ENCODE data around the gene CASZ1. TPM values are rescaled to one million over a fixed set of nuclear protein-coding genes. Genes with fewer than 3 reads are reported as not detected.

Gene CASZ1
- total and polyA plus RNA-seq, 9 of the 15 experiments (the other 6 are each of a cell fraction or from before 2014, with no cell fraction given), result 0.01 to 4.0 (median 0.76) TPM; not detected in 1

GRCh38 chr1:10643607-10644306 lies 152.7 kb downstream of the CASZ1 start (continued):
- no peak for TF ChIP-seq ZMIZ1 (IDR thresholded peaks at IDR 0.05; ENCODE audit: low read depth in 2 of 2, low read length in 2 of 2)

GRCh38 chr1:10642403-10643080 lies 153.9 kb downstream of the CASZ1 start:
- Histone ChIP-seq H4K20me1 (replicated peaks; ENCODE audit: control insufficient read depth, insufficient read depth, low read length) (peaks cover 16% of the 10 kb centered on the region), H3K9me3 (replicated peaks; ENCODE audit: control insufficient read depth, insufficient read depth, low read depth, low read length) (no peaks in the 10 kb centered on the region), H3K79me2 (ENCODE audit: control insufficient read depth, insufficient read depth, low read length) (no peaks in the 10 kb centered on the region), H3K9me1 (ENCODE audit: control insufficient read depth, insufficient read depth, low read length) (no peaks in the 10 kb centered on the region), H3K4me1 (replicated peaks in 1 of 2; ENCODE audit: control insufficient read depth in 2 of 2, insufficient read depth in 2 of 2, low read length in 2 of 2) (peaks cover 0 to 66% of the 10 kb centered on the region in 2 experiments; a peak in 3 of 5 replicates), H3K4me2 (ENCODE audit: insufficient read depth, low read length) (no peak overlapping the region), H3K9ac (ENCODE audit: insufficient read depth in 1 of 2, low read depth in 2 of 2, low read length in 2 of 2) (0 out of 4 replicates have a peak overlapping the region, but pooled peaks of 1 of the 2 experiments have one; percentile 40), H3K36me3 (ENCODE audit: control insufficient read depth, insufficient read depth, low read length) (no peaks in the 10 kb centered on the region), H3K27ac (ENCODE audit: extremely low read depth, low read depth, low read length) (no peak overlapping the region), H3K27me3 (ENCODE audit: control insufficient read depth in 2 of 2, insufficient read depth in 2 of 2, low read length in 2 of 2) (peaks cover 16 to 44% of the 10 kb centered on the region in 2 experiments; a peak in 4 of 5 replicates), H2AFZ (ENCODE audit: low read depth, low read length) (no peak overlapping the region), H3K4me3 (no peak overlapping the region)
- DNase-seq (ENCODE audit: extremely low read depth in 1 of 4, low spot score in 3 of 4) (no peak), ATAC-seq (no peak), FAIRE-seq (no peak)
- no TSS peak for BruUV-seq (replicated peaks)
- intact Hi-C loops (cut with micrococcal nuclease), result no loop called here
- 20% methylated on average over 24 of the region's 31 CpGs for WGBS (ENCODE audit: insufficient coverage, low coverage, missing lambda C conversion rate)
- POLR2A ChIA-PET, result interaction anchor here (0.5 kb wide), 1 partner anchor 12 kb away, joined by 3 read pairs; no protein-coding TSS in a partner anchor
- in situ Hi-C loops (cut with MboI), result no loop called here
- CTCF ChIA-PET (ENCODE audit: low intra/inter-chr PET ratio), result interaction anchor here (0.6 kb wide), 1 partner anchor 1302 kb away, joined by 4 read pairs; no protein-coding TSS in a partner anchor
- TF ChIP-seq ATF6 (CRISPR knock-in tag; IDR thresholded peaks at IDR 0.05) (no peak), SLC30A9 (CRISPR knock-in tag; IDR thresholded peaks at IDR 0.05) (no peak), CXXC5 (CRISPR knock-in tag; IDR thresholded peaks at IDR 0.05) (no peak), PATZ1 (CRISPR knock-in tag; IDR thresholded peaks at IDR 0.05; ENCODE audit: borderline replicate concordance) (no peak), PPARD (CRISPR knock-in tag; IDR thresholded peaks at IDR 0.05) (no peak), KLF10 (CRISPR knock-in tag; IDR thresholded peaks at IDR 0.05) (no peak), ELF4 (CRISPR knock-in tag; IDR thresholded peaks at IDR 0.05) (no peak), GTF2B (IDR thresholded peaks at IDR 0.05; ENCODE audit: extremely low read depth, insufficient read length) (no peak)
